HepG2 (cell line): ENCODE results near the gene SMIM24. TPM values are rescaled to one million over a fixed set of nuclear protein-coding genes. Genes with fewer than 3 reads are reported as not detected.
A peak's percentile ranks its signal among the peaks of the same experiment; 100 is the strongest.

Source experiments
- GPN1 ChIP-seq: sonication (generic); formaldehyde crosslinking; IDR thresholded peaks from 2 replicates; pipeline ENCODE4 v1.5.1; 2020; ENCODE audit warnings: missing genetic modification reagents, borderline replicate concordance
- NCOA1 ChIP-seq: sonication (generic); formaldehyde crosslinking; IDR thresholded peaks from 2 replicates; pipeline ENCODE4 v1.9.0; 2021; ENCODE audit warnings: missing genetic modification reagents
- NR0B2 ChIP-seq: sonication (generic); formaldehyde crosslinking; IDR thresholded peaks from 2 replicates; pipeline ENCODE4 v1.4.0; 2020; ENCODE audit warnings: mild to moderate bottlenecking, missing genetic modification reagents
- RXRB ChIP-seq: IDR thresholded peaks from 2 replicates; pipeline ENCODE4 v1.6.1; 2016; ENCODE audit warnings: borderline replicate concordance, missing genetic modification reagents, missing compliant biosample characterization
- SAP130 ChIP-seq: IDR thresholded peaks from 2 replicates; pipeline ENCODE4 v1.6.1; 2016; ENCODE audit warnings: low read depth
- SCMH1 ChIP-seq: sonication (generic); formaldehyde crosslinking; IDR thresholded peaks from 2 replicates; pipeline ENCODE4 v1.9.0; 2021; ENCODE audit warnings: missing genetic modification reagents, mild to moderate bottlenecking, borderline replicate concordance
- SP2 ChIP-seq: sonication (generic); formaldehyde crosslinking; IDR thresholded peaks from 2 replicates; pipeline ENCODE4 v1.5.1; 2020; ENCODE audit warnings: mild to moderate bottlenecking, missing genetic modification reagents
- SP5 ChIP-seq: IDR thresholded peaks from 2 replicates; pipeline ENCODE4 v1.6.1; 2016; ENCODE audit warnings: low read depth, borderline replicate concordance
- XRCC5 ChIP-seq: fragments of 200-400 bp; formaldehyde crosslinking; optimal IDR thresholded peaks from 2 replicates; pipeline ENCODE3; 2017; ENCODE audit warnings: mild to moderate bottlenecking, low read length
- ZBTB21 ChIP-seq: sonication (generic); formaldehyde crosslinking; IDR thresholded peaks from 2 replicates; pipeline ENCODE4 v1.4.0; 2020; ENCODE audit warnings: missing genetic modification reagents
- ZFP36L2 ChIP-seq: sonication (generic); formaldehyde crosslinking; IDR thresholded peaks from 2 replicates; pipeline ENCODE4 v1.4.0; 2020; ENCODE audit warnings: missing genetic modification reagents
- ZNF276 ChIP-seq: sonication (generic); formaldehyde crosslinking; IDR thresholded peaks from 2 replicates; pipeline ENCODE4 v1.4.0; 2020; ENCODE audit warnings: mild to moderate bottlenecking, low read depth, missing genetic modification reagents
- ZNF776 ChIP-seq: sonication (generic); formaldehyde crosslinking; IDR thresholded peaks from 2 replicates; pipeline ENCODE4 v1.4.0; 2020; ENCODE audit warnings: mild to moderate bottlenecking, missing genetic modification reagents
- polyA plus RNA-seq, 8 experiments: library from polyadenylated mRNA; depleted of rRNA in 3 of 8; stranded (reverse) in 7 of 8; unstranded in 1 of 8; fragments of >200 nt; fragmentation: Illumina TruSeq in 4 of 8; extraction: Trizol in 4 of 8; gene quantifications; 2 replicates each; pipeline versions ENCODE4 v1.2.1 to v1.2.3, GENCODE V29; 2011 to 2016; ENCODE audit warnings: low read depth in 4 of 8, missing spikeins in 1 of 8, mixed read lengths in 1 of 8; ENCODE audit not compliant: insufficient read depth in 1 of 8
- total RNA-seq, 5 experiments: library from RNA; depleted of rRNA; stranded (reverse); fragments of >200 nt; fragmentation: Illumina TruSeq; extraction: Trizol; gene quantifications; 2 replicates each; pipeline ENCODE4 v1.2.3, GENCODE V29; 2016; ENCODE audit warnings: low read depth in 1 of 5
- TF ChIP-seq, protein P1 (sequence below): sonication (generic); formaldehyde crosslinking; IDR thresholded peaks from 2 replicates; pipeline ENCODE4 v1.4.0; 2020; ENCODE audit warnings: missing genetic modification reagents, borderline replicate concordance
- TF ChIP-seq, protein P2 (sequence below): sonication (generic); formaldehyde crosslinking; IDR thresholded peaks from 2 replicates; pipeline ENCODE4 v1.4.0; 2020; ENCODE audit warnings: missing genetic modification reagents
- TF ChIP-seq, protein P3 (sequence below): sonication (generic); formaldehyde crosslinking; IDR thresholded peaks from 2 replicates; pipeline ENCODE4 v1.4.0; 2020; ENCODE audit warnings: missing genetic modification reagents
- TF ChIP-seq, protein P4 (sequence below): sonication (generic); formaldehyde crosslinking; conservative IDR thresholded peaks from 2 replicates; pipeline ENCODE4 v1.4.0; 2020; ENCODE audit warnings: missing genetic modification reagents
- TF ChIP-seq, protein P5 (sequence below): sonication (generic); formaldehyde crosslinking; IDR thresholded peaks from 2 replicates; pipeline ENCODE4 v1.8.0; 2022; ENCODE audit warnings: mild to moderate bottlenecking, missing genetic modification reagents, borderline replicate concordance

The SMIM24 gene
- total and polyA plus RNA-seq, 2 of the 13 experiments (the other 11 are each of a cell fraction or from before 2014, with no cell fraction given): 11.2 to 70.6 TPM

DNA sequence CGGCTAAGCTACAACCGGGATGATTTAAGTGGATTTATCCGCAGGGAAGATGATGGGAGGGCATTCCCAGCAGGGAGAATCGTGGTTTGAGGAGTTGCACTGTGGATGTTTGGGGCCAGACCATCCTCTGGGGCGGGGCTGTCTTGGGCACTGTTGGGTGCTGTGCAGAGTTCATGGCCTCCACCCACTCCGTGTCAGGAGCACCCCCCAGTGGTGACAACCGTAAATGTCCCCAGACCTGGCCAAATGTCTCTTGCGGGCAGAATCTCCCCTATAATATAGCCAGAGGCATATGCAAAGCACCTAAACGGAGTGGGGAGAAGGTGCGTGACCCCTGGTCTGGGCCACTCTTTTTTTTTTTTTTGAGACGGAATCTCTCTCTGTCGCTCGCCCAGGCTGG lies 40.2 kb downstream of the SMIM24 start (continued):
- TF ChIP-seq, protein P1, sequence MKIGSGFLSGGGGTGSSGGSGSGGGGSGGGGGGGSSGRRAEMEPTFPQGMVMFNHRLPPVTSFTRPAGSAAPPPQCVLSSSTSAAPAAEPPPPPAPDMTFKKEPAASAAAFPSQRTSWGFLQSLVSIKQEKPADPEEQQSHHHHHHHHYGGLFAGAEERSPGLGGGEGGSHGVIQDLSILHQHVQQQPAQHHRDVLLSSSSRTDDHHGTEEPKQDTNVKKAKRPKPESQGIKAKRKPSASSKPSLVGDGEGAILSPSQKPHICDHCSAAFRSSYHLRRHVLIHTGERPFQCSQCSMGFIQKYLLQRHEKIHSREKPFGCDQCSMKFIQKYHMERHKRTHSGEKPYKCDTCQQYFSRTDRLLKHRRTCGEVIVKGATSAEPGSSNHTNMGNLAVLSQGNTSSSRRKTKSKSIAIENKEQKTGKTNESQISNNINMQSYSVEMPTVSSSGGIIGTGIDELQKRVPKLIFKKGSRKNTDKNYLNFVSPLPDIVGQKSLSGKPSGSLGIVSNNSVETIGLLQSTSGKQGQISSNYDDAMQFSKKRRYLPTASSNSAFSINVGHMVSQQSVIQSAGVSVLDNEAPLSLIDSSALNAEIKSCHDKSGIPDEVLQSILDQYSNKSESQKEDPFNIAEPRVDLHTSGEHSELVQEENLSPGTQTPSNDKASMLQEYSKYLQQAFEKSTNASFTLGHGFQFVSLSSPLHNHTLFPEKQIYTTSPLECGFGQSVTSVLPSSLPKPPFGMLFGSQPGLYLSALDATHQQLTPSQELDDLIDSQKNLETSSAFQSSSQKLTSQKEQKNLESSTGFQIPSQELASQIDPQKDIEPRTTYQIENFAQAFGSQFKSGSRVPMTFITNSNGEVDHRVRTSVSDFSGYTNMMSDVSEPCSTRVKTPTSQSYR (CRISPR knock-in tag): no peak
- TF ChIP-seq ZNF276 (CRISPR knock-in tag) (no peak), SCMH1 (CRISPR knock-in tag) (no peak), SP5 (CRISPR knock-in tag) (peak; percentile 56; the same call in 1 of the 2 replicates), ZFP36L2 (CRISPR knock-in tag) (no peak), GPN1 (CRISPR knock-in tag) (no peak), ZNF776 (no peak), ZBTB21 (CRISPR knock-in tag) (no peak), SP2 (CRISPR knock-in tag) (no peak), NR0B2 (CRISPR knock-in tag) (no peak), SAP130 (0 out of 2 replicates have a peak, but pooled peaks have one; percentile 14), NCOA1 (CRISPR knock-in tag) (no peak), XRCC5 (peak; percentile 27), RXRB (CRISPR knock-in tag) (0 out of 2 replicates have a peak, but pooled peaks have one; percentile 18)
- TF ChIP-seq, protein P2, sequence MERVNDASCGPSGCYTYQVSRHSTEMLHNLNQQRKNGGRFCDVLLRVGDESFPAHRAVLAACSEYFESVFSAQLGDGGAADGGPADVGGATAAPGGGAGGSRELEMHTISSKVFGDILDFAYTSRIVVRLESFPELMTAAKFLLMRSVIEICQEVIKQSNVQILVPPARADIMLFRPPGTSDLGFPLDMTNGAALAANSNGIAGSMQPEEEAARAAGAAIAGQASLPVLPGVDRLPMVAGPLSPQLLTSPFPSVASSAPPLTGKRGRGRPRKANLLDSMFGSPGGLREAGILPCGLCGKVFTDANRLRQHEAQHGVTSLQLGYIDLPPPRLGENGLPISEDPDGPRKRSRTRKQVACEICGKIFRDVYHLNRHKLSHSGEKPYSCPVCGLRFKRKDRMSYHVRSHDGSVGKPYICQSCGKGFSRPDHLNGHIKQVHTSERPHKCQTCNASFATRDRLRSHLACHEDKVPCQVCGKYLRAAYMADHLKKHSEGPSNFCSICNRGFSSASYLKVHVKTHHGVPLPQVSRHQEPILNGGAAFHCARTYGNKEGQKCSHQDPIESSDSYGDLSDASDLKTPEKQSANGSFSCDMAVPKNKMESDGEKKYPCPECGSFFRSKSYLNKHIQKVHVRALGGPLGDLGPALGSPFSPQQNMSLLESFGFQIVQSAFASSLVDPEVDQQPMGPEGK (CRISPR knock-in tag): peak; percentile 59; the same call in 1 of the 2 replicates
- TF ChIP-seq, protein P3, sequence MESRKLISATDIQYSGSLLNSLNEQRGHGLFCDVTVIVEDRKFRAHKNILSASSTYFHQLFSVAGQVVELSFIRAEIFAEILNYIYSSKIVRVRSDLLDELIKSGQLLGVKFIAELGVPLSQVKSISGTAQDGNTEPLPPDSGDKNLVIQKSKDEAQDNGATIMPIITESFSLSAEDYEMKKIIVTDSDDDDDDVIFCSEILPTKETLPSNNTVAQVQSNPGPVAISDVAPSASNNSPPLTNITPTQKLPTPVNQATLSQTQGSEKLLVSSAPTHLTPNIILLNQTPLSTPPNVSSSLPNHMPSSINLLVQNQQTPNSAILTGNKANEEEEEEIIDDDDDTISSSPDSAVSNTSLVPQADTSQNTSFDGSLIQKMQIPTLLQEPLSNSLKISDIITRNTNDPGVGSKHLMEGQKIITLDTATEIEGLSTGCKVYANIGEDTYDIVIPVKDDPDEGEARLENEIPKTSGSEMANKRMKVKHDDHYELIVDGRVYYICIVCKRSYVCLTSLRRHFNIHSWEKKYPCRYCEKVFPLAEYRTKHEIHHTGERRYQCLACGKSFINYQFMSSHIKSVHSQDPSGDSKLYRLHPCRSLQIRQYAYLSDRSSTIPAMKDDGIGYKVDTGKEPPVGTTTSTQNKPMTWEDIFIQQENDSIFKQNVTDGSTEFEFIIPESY (CRISPR knock-in tag): peak; percentile 67
- TF ChIP-seq, protein P4, sequence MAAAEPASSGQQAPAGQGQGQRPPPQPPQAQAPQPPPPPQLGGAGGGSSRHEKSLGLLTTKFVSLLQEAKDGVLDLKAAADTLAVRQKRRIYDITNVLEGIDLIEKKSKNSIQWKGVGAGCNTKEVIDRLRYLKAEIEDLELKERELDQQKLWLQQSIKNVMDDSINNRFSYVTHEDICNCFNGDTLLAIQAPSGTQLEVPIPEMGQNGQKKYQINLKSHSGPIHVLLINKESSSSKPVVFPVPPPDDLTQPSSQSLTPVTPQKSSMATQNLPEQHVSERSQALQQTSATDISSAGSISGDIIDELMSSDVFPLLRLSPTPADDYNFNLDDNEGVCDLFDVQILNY (CRISPR knock-in tag): no peak
- TF ChIP-seq, protein P5, sequence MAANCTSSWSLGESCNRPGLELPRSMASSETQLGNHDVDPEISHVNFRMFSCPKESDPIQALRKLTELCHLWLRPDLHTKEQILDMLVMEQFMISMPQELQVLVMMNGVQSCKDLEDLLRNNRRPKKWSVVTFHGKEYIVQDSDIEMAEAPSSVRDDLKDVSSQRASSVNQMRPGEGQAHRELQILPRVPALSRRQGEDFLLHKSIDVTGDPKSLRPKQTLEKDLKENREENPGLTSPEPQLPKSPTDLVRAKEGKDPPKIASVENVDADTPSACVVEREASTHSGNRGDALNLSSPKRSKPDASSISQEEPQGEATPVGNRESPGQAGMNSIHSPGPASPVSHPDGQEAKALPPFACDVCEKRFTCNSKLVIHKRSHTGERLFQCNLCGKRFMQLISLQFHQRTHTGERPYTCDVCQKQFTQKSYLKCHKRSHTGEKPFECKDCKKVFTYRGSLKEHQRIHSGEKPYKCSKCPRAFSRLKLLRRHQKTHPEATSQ (CRISPR knock-in tag): no peak
